Measurements from ENCODE around the gene HEBP1. TPM values are rescaled to one million over a fixed set of nuclear protein-coding genes. Genes with fewer than 3 reads are reported as not detected.

HEBP1 gene
- total RNA-seq, result 109 and 111 TPM in 2 replicates
- long read RNA-seq, transcript HEBP1-201 (4 exons, 1,173 nt), result major isoform, 60 of 65 reads
- long read RNA-seq, partial matches to known transcripts, result 1 of 65 reads
- long read RNA-seq, other reads (novel, unspliced or antisense), result 3 of 65 reads

DNA sequence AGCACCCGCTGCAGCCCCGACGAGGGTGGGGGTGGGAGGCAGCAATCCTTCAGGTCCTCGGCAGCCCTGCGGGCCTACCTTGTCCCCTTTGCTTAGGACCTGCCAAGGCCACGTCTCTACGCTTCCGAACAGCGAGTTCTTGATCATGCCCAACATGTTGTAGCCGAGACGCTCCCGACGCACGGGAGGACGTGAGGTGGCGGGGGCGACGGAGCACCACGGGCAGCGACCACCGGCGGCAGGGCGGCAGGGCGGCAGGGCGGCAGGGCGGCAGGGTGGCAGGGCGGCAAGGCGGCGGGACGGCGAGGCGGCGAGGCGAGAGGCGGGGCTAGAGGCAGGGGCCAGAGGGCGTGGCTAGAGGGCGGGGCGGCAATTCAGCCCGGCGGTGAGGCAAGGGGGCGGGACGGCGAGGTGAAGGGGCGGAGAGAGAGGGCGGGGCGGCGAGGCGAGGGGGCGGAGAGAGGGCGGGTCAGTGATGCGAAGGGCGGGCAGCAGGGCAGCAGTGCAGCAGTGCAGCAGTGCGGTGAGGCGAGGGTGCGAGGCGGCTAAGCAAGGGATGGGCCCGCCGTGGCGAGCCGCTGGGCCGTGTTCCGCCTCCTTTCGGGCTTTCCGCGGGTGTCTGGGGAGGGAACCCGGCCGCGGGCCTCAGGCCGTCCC, at the start of gene HEBP1:
TSS of gene HEBP1 (minus strand) at position 307 of the 657 bp plus-strand sequence. CDS start at position 156, 151 bp downstream.
- Mint-ChIP-seq H3K36me3 (ENCODE audit: insufficient read depth) (no peaks in the 10 kb centered on the region), H3K4me3 (ENCODE audit: low read depth) (peak within 1 kb of the TSS; percentile 97), H3K27me3 (peaks cover 25% of the 10 kb centered on the region), H3K27ac (peak within 1 kb of the TSS; percentile 95), H3K4me1 (ENCODE audit: low read depth) (peaks cover 43% of the 10 kb centered on the region), H3K9me3 (ENCODE audit: low read depth) (no peaks in the 10 kb centered on the region)
- TF ChIP-seq, protein P1, sequence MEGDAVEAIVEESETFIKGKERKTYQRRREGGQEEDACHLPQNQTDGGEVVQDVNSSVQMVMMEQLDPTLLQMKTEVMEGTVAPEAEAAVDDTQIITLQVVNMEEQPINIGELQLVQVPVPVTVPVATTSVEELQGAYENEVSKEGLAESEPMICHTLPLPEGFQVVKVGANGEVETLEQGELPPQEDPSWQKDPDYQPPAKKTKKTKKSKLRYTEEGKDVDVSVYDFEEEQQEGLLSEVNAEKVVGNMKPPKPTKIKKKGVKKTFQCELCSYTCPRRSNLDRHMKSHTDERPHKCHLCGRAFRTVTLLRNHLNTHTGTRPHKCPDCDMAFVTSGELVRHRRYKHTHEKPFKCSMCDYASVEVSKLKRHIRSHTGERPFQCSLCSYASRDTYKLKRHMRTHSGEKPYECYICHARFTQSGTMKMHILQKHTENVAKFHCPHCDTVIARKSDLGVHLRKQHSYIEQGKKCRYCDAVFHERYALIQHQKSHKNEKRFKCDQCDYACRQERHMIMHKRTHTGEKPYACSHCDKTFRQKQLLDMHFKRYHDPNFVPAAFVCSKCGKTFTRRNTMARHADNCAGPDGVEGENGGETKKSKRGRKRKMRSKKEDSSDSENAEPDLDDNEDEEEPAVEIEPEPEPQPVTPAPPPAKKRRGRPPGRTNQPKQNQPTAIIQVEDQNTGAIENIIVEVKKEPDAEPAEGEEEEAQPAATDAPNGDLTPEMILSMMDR (IDR thresholded peaks at IDR 0.05; ENCODE audit: unreplicated experiment), result no peak
- DNase-seq (ENCODE audit: low spot score, unreplicated experiment), result peak; percentile 99

DNA sequence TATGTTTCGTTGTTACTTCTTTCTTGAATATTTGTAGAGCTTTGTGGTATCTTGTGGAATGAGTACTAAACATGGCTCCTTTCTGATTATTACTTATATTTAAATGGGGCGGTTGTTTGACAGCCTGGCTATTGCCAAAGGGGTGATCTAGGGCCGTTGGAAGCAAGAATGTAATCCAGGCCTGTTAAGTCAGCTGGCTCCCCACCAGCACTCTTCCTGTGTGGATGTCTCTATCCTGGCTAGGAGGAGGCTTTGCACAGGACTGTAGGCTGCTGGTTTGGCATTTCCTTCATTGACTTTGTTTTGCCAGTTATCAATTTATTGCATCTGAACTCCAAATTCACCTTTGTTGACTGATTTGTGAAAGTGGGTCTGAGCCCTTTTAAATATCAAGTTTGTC, 49.8 kb upstream of the HEBP1 start:
- Mint-ChIP-seq H3K27ac (no peak overlapping the region), H3K27me3 (peaks cover 7% of the 10 kb centered on the region), H3K9me3 (ENCODE audit: low read depth) (peaks cover 16% of the 10 kb centered on the region), H3K36me3 (ENCODE audit: insufficient read depth) (peaks cover 7% of the 10 kb centered on the region), H3K4me3 (ENCODE audit: low read depth) (no peak overlapping the region), H3K4me1 (ENCODE audit: low read depth) (peaks cover 4% of the 10 kb centered on the region)
- no peak for DNase-seq (ENCODE audit: low spot score, unreplicated experiment)
- TF ChIP-seq, protein P1 (IDR thresholded peaks at IDR 0.05; ENCODE audit: unreplicated experiment), result no peak

DNA sequence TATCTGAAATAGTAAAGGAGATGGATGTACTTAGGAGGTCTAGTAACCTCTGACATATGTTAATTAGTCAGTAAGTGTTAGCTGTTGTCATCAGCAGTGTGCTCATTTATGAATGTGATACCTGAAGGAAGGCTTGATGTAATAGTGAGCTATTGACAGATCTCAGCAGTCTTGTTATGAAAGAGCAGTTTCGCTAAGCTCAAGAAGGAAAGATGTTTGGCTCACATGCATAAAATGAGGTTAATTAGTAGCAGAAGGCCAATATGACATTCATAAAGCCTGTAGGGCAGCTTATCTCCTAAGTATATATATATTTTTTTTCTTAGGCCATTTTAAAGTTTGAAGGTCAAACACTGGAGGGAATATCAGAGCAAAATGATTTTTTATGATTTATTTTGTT, 46.9 kb upstream of the HEBP1 start:
- Mint-ChIP-seq H3K27ac (no peak overlapping the region), H3K36me3 (ENCODE audit: insufficient read depth) (peaks cover 2% of the 10 kb centered on the region), H3K9me3 (ENCODE audit: low read depth) (peaks cover 4% of the 10 kb centered on the region), H3K4me1 (ENCODE audit: low read depth) (peaks cover 9% of the 10 kb centered on the region), H3K4me3 (ENCODE audit: low read depth) (no peak overlapping the region), H3K27me3 (peaks cover 22% of the 10 kb centered on the region)
- TF ChIP-seq, protein P1 (IDR thresholded peaks at IDR 0.05; ENCODE audit: unreplicated experiment), result no peak
- DNase-seq (ENCODE audit: low spot score, unreplicated experiment), result no peak

GRCh38 chr12:13045816-13046215, 45.8 kb upstream of the HEBP1 start:
- H3K27ac Mint-ChIP-seq, result no peak overlapping the region
- H3K4me3 Mint-ChIP-seq (ENCODE audit: low read depth), result peak overlapping the region; percentile 83
- H3K27me3 Mint-ChIP-seq, result peaks cover 27% of the 10 kb centered on the region
- H3K9me3 Mint-ChIP-seq (ENCODE audit: low read depth), result peaks cover 4% of the 10 kb centered on the region
- DNase-seq (ENCODE audit: low spot score, unreplicated experiment), result no peak
- TF ChIP-seq, protein P1 (IDR thresholded peaks at IDR 0.05; ENCODE audit: unreplicated experiment), result no peak
- peaks cover 17% of the 10 kb centered on the region for H3K4me1 Mint-ChIP-seq (ENCODE audit: low read depth)
- peaks cover 2% of the 10 kb centered on the region for H3K36me3 Mint-ChIP-seq (ENCODE audit: insufficient read depth)

- H3K27ac Mint-ChIP-seq, result peak overlapping the region; percentile 13
- peaks cover 17% of the 10 kb centered on the region for H3K4me1 Mint-ChIP-seq (ENCODE audit: low read depth)
- peaks cover 2% of the 10 kb centered on the region for H3K36me3 Mint-ChIP-seq (ENCODE audit: insufficient read depth)
- TF ChIP-seq, protein P1 (IDR thresholded peaks at IDR 0.05; ENCODE audit: unreplicated experiment), result no peak
- H3K4me3 Mint-ChIP-seq (ENCODE audit: low read depth), result peak overlapping the region; percentile 83
- H3K27me3 Mint-ChIP-seq, result peaks cover 32% of the 10 kb centered on the region
- no peak for DNase-seq (ENCODE audit: low spot score, unreplicated experiment)
- H3K9me3 Mint-ChIP-seq (ENCODE audit: low read depth), result peaks cover 4% of the 10 kb centered on the region
Observed at GRCh38 chr12:13044906-13045299, 44.8 kb upstream of the HEBP1 start.
